Testis (tissue), 3 donors: ENCODE results near the gene CEP104. TPM values are rescaled to one million over a fixed set of nuclear protein-coding genes. Genes with fewer than 3 reads are reported as not detected.

Experiments used
- DNase-seq: peaks from one replicate; pipeline ENCODE4 v3.0.0-alpha.2; 2019
- H3K27ac ChIP-seq, 2 donors: fragments of 200-600 bp; sonication (generic); one replicate each; pipeline ENCODE4 v1.5.1; 2019
- H3K27me3 ChIP-seq: fragments of 200-600 bp; sonication (generic); one replicate; pipeline ENCODE4 v1.5.1; 2019
- H3K36me3 ChIP-seq: fragments of 200-600 bp; sonication (generic); one replicate; pipeline ENCODE4 v1.5.1; 2017; ENCODE audit warnings: low read depth; ENCODE audit errors: missing control alignments
- H3K4me1 ChIP-seq: fragments of 200-600 bp; sonication (generic); one replicate; pipeline ENCODE4 v1.5.1; 2019
- H3K4me3 ChIP-seq, 2 donors: fragments of 200-600 bp; sonication (generic); one replicate each; pipeline ENCODE4 v1.5.1; 2017 to 2019
- H3K9me3 ChIP-seq: fragments of 200-600 bp; sonication (generic); one replicate; pipeline ENCODE4 v1.5.1; 2017
- POLR2A ChIP-seq: fragments of 450-650 bp; IDR thresholded peaks from one replicate; pipeline ENCODE4 v1.6.1; 2017; ENCODE audit warnings: antibody characterized with exemption, mild to moderate bottlenecking, moderate library complexity
- WGBS, 2 donors: methylation state at CpG; one replicate each; pipeline ENCODE4 v1.1.5; 2018; 5-methylcytosine and 5-hydroxymethylcytosine counted together
- intact Hi-C: fragments of 100-400 bp; cut with DNase I; formaldehyde crosslinking; loops from one replicate; pipeline ENCODE4 v1.15.1; 2023; ENCODE audit warnings: low total_unique reads
- polyA plus RNA-seq: library from polyadenylated mRNA; stranded (reverse); fragments of 350-450 nt; fragmentation: Illumina TruSeq; extraction: RNeasy Lipid Tissue Mini Kit (QIAGEN cat#74804); gene quantifications from one replicate; pipeline ENCODE4 v1.2.3, GENCODE V29; 2014; ENCODE audit warnings: low read depth, low replicate concordance; ENCODE audit not compliant: insufficient read depth
- total RNA-seq, 2 donors: library from RNA; depleted of rRNA; stranded (reverse); fragments of >200 nt; gene quantifications; one replicate each; pipeline ENCODE4 v1.2.3, GENCODE V29; 2016
- TF ChIP-seq, protein P1 (sequence below), 3 experiments: fragments of 450-650 bp in 2 of 3; fragments of 200-600 bp in 1 of 3; sonication (generic) in 1 of 3; IDR thresholded peaks; one replicate each; pipeline ENCODE4 v1.5.1; 2016 to 2019; ENCODE audit warnings: antibody characterized with exemption in 3 of 3, mild to moderate bottlenecking in 2 of 3, moderate library complexity in 1 of 3

CEP104 gene
- total and polyA plus RNA-seq, 3 donors from 2014 or later, result 41.5 to 80.4 (median 55.1) TPM

DNA sequence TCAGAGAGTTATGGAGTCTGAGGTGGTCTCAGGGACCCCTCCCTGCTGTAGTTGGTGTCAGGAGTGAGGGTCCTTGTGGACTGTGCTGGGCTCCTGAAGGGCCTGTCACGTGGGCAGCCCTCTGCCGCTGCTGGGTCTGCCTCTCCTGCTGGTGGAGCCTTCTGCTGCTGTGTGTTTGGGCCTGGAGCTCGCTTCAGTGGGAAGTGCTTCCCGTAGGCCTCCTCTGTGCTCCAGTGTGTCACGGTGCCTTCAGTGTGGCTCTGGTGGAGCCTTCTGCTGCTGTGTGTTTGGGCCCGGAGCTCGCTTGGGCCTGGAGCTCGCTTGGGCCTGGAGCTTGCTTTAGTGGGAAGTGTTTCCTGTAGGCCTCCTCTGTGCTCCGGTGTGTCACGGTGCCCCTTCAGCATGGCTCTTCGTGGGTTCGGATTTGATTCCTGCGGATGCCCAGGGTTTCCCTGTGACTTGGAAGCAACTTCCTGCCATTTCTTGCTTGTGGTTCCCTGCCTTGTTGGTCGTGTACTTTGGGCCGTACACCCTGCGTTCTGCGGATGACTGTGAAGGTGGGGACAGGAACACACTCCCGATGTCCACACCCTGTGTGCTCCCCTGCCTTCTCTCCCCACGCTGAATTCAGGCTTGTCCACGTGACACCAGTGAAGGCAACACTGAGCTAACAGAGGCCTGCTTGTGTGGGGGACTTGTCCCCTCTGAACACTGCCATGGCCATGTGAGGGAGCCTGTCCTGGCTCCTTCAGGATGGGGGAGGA, 23.6 kb upstream of the CEP104 start:
- H3K27ac ChIP-seq, result no peak overlapping the region
- DNase-seq, result no peak
- no peaks in the 10 kb centered on the region for H3K36me3 ChIP-seq
- intact Hi-C loops, result no loop called here
- no peak overlapping the region for H3K4me3 ChIP-seq
- no peaks in the 10 kb centered on the region for H3K9me3 ChIP-seq
- H3K27me3 ChIP-seq, result no peaks in the 10 kb centered on the region
- H3K4me1 ChIP-seq, result no peaks in the 10 kb centered on the region
- no peak for TF ChIP-seq POLR2A
- TF ChIP-seq, protein P1, sequence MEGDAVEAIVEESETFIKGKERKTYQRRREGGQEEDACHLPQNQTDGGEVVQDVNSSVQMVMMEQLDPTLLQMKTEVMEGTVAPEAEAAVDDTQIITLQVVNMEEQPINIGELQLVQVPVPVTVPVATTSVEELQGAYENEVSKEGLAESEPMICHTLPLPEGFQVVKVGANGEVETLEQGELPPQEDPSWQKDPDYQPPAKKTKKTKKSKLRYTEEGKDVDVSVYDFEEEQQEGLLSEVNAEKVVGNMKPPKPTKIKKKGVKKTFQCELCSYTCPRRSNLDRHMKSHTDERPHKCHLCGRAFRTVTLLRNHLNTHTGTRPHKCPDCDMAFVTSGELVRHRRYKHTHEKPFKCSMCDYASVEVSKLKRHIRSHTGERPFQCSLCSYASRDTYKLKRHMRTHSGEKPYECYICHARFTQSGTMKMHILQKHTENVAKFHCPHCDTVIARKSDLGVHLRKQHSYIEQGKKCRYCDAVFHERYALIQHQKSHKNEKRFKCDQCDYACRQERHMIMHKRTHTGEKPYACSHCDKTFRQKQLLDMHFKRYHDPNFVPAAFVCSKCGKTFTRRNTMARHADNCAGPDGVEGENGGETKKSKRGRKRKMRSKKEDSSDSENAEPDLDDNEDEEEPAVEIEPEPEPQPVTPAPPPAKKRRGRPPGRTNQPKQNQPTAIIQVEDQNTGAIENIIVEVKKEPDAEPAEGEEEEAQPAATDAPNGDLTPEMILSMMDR (IDR thresholded peaks at IDR 0.05), result no peak
- 91 to 97% methylated on average over 14 to 20 of the region's 20 CpGs for WGBS, 2 donors

DNA sequence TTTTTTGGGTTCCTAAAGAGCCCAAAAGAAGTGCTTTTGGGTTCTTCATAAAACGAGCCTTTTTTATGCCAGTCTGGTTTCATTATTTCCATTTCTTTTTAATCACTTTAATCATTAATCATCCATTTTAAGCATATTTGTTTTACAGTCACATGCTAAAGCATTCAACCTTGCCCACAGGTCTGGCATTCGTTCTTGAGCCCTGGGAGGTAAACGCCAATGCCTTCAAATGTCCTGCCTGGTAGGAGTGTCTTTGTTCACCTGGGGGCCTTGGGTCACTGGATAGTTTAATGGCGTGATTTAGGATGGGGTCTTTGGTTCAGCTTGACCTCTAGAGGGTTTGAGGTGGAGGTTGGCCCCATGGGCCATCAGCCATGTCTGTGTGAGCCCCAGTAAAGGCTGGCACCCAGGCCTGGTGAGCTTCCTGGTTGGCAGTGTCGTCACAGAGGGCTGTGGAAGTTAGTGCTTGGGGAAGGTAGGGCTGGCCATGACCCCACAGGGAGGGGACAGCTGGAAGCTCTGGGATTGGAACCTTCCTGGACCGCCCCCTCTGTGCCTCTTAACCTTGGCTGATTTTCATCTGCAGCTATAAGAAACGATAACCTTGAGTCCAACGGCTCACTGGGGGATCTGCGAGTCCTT, 22.9 kb upstream of the CEP104 start:
- Histone ChIP-seq H3K27ac (no peak overlapping the region), H3K4me3 (no peak overlapping the region), H3K36me3 (no peaks in the 10 kb centered on the region), H3K4me1 (no peaks in the 10 kb centered on the region), H3K9me3 (no peaks in the 10 kb centered on the region), H3K27me3 (no peaks in the 10 kb centered on the region)
- DNase-seq, result no peak
- TF ChIP-seq, protein P1 (IDR thresholded peaks at IDR 0.05), result no peak
- no peak for TF ChIP-seq POLR2A
- WGBS, 2 donors, result 84 to 87% methylated on average over 9 of the region's 9 CpGs
- intact Hi-C loops, result no loop called here

DNA sequence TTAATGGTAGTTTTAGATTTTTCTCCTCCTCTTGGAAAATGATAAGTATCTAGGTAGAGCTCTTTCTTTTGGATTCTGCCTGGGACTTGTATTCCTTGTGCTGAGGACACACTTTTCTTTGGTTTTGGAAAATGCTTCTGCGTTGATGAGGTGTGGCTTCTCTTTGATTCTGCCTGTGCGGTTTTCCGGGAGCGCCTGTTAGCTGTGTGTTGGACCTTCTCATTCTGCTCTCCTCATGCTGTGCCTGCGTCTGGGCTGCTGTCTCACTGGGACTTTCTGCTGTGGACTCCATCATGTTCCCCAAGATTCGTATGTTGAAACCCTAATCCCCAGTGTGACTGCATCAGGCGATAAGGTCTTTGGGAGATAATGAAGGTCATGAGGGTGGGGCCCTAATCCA, 22.1 kb upstream of the CEP104 start:
- Histone ChIP-seq H3K36me3 (no peaks in the 10 kb centered on the region), H3K4me3 (no peak overlapping the region), H3K9me3 (no peaks in the 10 kb centered on the region), H3K27me3 (no peaks in the 10 kb centered on the region), H3K27ac (no peak overlapping the region), H3K4me1 (no peaks in the 10 kb centered on the region)
- TF ChIP-seq, protein P1 (IDR thresholded peaks at IDR 0.05), result no peak
- no peak for TF ChIP-seq POLR2A
- 94 to 95% methylated on average over 7 of the region's 7 CpGs for WGBS, 2 donors
- intact Hi-C loops, result no loop called here
- DNase-seq, result no peak

DNA sequence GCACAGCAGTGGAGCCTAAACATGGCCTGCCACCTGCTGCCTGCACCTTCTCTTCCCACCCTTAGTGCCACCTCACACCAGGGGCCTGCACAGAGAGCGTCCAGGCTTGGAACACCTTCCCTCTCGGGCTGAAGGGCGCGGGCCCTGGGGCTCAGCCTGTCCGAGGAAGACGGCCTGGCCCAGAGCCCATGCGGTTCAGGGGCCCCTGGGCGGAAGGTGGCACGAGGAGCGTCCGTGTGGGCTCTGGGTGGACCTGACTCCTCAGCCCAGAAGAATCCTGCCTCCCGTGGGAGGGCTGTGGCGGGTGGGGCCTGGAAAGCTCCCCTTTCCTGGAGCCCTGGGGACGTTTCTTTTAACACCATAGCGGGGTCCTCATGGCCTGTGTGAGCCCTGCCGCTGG, 19.7 kb upstream of the CEP104 start:
- no peak for TF ChIP-seq POLR2A
- TF ChIP-seq, protein P1 (IDR thresholded peaks at IDR 0.05), result no peak
- H3K4me3 ChIP-seq, result no peak overlapping the region
- no peaks in the 10 kb centered on the region for H3K27me3 ChIP-seq
- no peaks in the 10 kb centered on the region for H3K4me1 ChIP-seq
- H3K9me3 ChIP-seq, result no peaks in the 10 kb centered on the region
- H3K27ac ChIP-seq, result no peak overlapping the region
- intact Hi-C loops, result no loop called here
- WGBS, 2 donors, result 85 to 92% methylated on average over 12 to 16 of the region's 16 CpGs
- no peak for DNase-seq
- H3K36me3 ChIP-seq, result no peaks in the 10 kb centered on the region
